Neural progenitor cell (in vitro differentiated cells): ENCODE results near the gene KAZN.
"Not testable (repeated sequence)": the region's sequence is repeated elsewhere in the genome, so short reads cannot be mapped to it uniquely, and the experiment has no call there.

Source experiments
- EZH2 ChIP-seq: fragments of 200-600 bp; sonication (generic); IDR thresholded peaks from 2 replicates; pipeline ENCODE4 v1.6.1; 2017; ENCODE audit warnings: antibody characterized with exemption, mild to moderate bottlenecking, moderate library complexity
- EZH2phosphoT487 ChIP-seq: fragments of 200-600 bp; sonication (generic); IDR thresholded peaks from 2 replicates; pipeline ENCODE4 v1.6.1; 2017; ENCODE audit warnings: antibody characterized with exemption
- TF ChIP-seq, protein P1 (sequence below): fragments of 200-600 bp; sonication (generic); IDR thresholded peaks from 2 replicates; pipeline ENCODE4 v1.5.1; 2017; ENCODE audit warnings: antibody characterized with exemption, mild to moderate bottlenecking

- TF ChIP-seq, protein P1, sequence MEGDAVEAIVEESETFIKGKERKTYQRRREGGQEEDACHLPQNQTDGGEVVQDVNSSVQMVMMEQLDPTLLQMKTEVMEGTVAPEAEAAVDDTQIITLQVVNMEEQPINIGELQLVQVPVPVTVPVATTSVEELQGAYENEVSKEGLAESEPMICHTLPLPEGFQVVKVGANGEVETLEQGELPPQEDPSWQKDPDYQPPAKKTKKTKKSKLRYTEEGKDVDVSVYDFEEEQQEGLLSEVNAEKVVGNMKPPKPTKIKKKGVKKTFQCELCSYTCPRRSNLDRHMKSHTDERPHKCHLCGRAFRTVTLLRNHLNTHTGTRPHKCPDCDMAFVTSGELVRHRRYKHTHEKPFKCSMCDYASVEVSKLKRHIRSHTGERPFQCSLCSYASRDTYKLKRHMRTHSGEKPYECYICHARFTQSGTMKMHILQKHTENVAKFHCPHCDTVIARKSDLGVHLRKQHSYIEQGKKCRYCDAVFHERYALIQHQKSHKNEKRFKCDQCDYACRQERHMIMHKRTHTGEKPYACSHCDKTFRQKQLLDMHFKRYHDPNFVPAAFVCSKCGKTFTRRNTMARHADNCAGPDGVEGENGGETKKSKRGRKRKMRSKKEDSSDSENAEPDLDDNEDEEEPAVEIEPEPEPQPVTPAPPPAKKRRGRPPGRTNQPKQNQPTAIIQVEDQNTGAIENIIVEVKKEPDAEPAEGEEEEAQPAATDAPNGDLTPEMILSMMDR: not testable (repeated sequence)
- TF ChIP-seq EZH2, EZH2phosphoT487: not testable (repeated sequence)
Observed at GRCh38 chr1:15040685-15041084, 442.2 kb downstream of the KAZN start.
